22Rv1 (cell line): ENCODE results near the gene ANXA3.
"Not testable (repeated sequence)": the region's sequence is repeated elsewhere in the genome, so short reads cannot be mapped to it uniquely, and the experiment has no call there.

Experiments used
- H3K27ac ChIP-seq: fragments of 450-650 bp; 2 replicates; pipeline ENCODE4 v1.5.1; 2017
- CTCF ChIP-seq: fragments of 450-650 bp; IDR thresholded peaks from 2 replicates; pipeline ENCODE4 v1.5.1; 2017; ENCODE audit warnings: mild to moderate bottlenecking
- ZFX ChIP-seq: fragments of 450-650 bp; IDR thresholded peaks from 2 replicates; pipeline ENCODE4 v1.6.1; 2017; ENCODE audit warnings: antibody characterized with exemption, borderline replicate concordance

Gene ANXA3

GRCh38 chr4:78551420-78552351 is at the start of gene ANXA3:
Gene ANXA3, plus strand, starts transcription at chr4:78551770. Its CDS starts 2,704 bp downstream, at chr4:78554474.
- no peak within 1 kb of the TSS for H3K27ac ChIP-seq
- no peak for TF ChIP-seq CTCF
- no peak for TF ChIP-seq ZFX

GRCh38 chr4:78506260-78506659 is 45.3 kb upstream of the ANXA3 start:
- not testable (repeated sequence) for H3K27ac ChIP-seq

GRCh38 chr4:78509043-78509442 is 42.5 kb upstream of the ANXA3 start:
- H3K27ac ChIP-seq = no peak overlapping the region

GRCh38 chr4:78510108-78510507 is 41.5 kb upstream of the ANXA3 start:
- TF ChIP-seq CTCF = no peak
- no peak for TF ChIP-seq ZFX
- no peak overlapping the region for H3K27ac ChIP-seq

More at GRCh38 chr4:78509043-78509442, 42.5 kb upstream of the ANXA3 start:
- no peak for TF ChIP-seq CTCF
- TF ChIP-seq ZFX = no peak

- TF ChIP-seq ZFX (no peak), CTCF (no peak)
- H3K27ac ChIP-seq = no peak overlapping the region
Observed at GRCh38 chr4:78510681-78511080, 40.9 kb upstream of the ANXA3 start.

- H3K27ac ChIP-seq = peak overlapping the region; percentile 34
- TF ChIP-seq CTCF = no peak
Observed at GRCh38 chr4:78512357-78512920, 39.1 kb upstream of the ANXA3 start.

GRCh38 chr4:78513411-78513975 is 38.1 kb upstream of the ANXA3 start:
- TF ChIP-seq ZFX (no peak), CTCF (no peak)
- H3K27ac ChIP-seq = no peak overlapping the region
